ENCODE data around the gene VWA8. TPM values are rescaled to one million over a fixed set of nuclear protein-coding genes. Genes with fewer than 3 reads are reported as not detected.

VWA8 gene
- total RNA-seq, 2 experiments from 2014 or later = 15.7 to 16.9 TPM

GRCh38 chr13:41709511-41709910 is 251.4 kb downstream of the VWA8 start:
- H3K4me1 Mint-ChIP-seq (ENCODE audit: low read depth) = no peaks in the 10 kb centered on the region
- DNase-seq = no peak
- CTCF ChIA-PET = interaction anchor here (1.1 kb wide), 1 partner anchor 41 kb away, joined by 3 read pairs; no protein-coding TSS in a partner anchor
- H3K4me3 Mint-ChIP-seq = no peak overlapping the region
- POLR2A ChIA-PET = no interaction called here
- no peaks in the 10 kb centered on the region for H3K36me3 Mint-ChIP-seq (ENCODE audit: low read depth)
- no peak for ATAC-seq
- H3K27ac Mint-ChIP-seq = no peak overlapping the region
- H3K27me3 Mint-ChIP-seq (ENCODE audit: low read depth) = no peaks in the 10 kb centered on the region
- no peaks in the 10 kb centered on the region for H3K9me3 Mint-ChIP-seq (ENCODE audit: insufficient read depth)

GRCh38 chr13:41708713-41709112 is 252.2 kb downstream of the VWA8 start:
- CTCF ChIA-PET = no interaction called here
- H3K9me3 Mint-ChIP-seq (ENCODE audit: insufficient read depth) = no peaks in the 10 kb centered on the region
- no peak overlapping the region for H3K4me3 Mint-ChIP-seq
- ATAC-seq (no peak), DNase-seq (no peak)
- POLR2A ChIA-PET = no interaction called here
- no peaks in the 10 kb centered on the region for H3K4me1 Mint-ChIP-seq (ENCODE audit: low read depth)
- H3K27me3 Mint-ChIP-seq (ENCODE audit: low read depth) = no peaks in the 10 kb centered on the region
- no peak overlapping the region for H3K27ac Mint-ChIP-seq
- no peaks in the 10 kb centered on the region for H3K36me3 Mint-ChIP-seq (ENCODE audit: low read depth)

GRCh38 chr13:41707194-41707821 is 253.6 kb downstream of the VWA8 start:
- Mint-ChIP-seq H3K9me3 (ENCODE audit: insufficient read depth) (no peaks in the 10 kb centered on the region), H3K4me3 (no peak overlapping the region), H3K4me1 (ENCODE audit: low read depth) (no peaks in the 10 kb centered on the region), H3K27me3 (ENCODE audit: low read depth) (no peaks in the 10 kb centered on the region), H3K36me3 (ENCODE audit: low read depth) (no peaks in the 10 kb centered on the region), H3K27ac (no peak overlapping the region)
- ATAC-seq (no peak), DNase-seq (no peak)
- CTCF ChIA-PET = no interaction called here
- POLR2A ChIA-PET = no interaction called here

GRCh38 chr13:41706152-41706551 is 254.8 kb downstream of the VWA8 start:
- no peaks in the 10 kb centered on the region for H3K36me3 Mint-ChIP-seq (ENCODE audit: low read depth)
- no peak overlapping the region for H3K4me3 Mint-ChIP-seq
- H3K9me3 Mint-ChIP-seq (ENCODE audit: insufficient read depth) = no peaks in the 10 kb centered on the region
- H3K27ac Mint-ChIP-seq = no peak overlapping the region
- no peak for DNase-seq
- CTCF ChIA-PET = no interaction called here
- POLR2A ChIA-PET = no interaction called here
- H3K27me3 Mint-ChIP-seq (ENCODE audit: low read depth) = no peaks in the 10 kb centered on the region
- H3K4me1 Mint-ChIP-seq (ENCODE audit: low read depth) = no peaks in the 10 kb centered on the region
- no peak for ATAC-seq

- CTCF ChIA-PET = no interaction called here
- Mint-ChIP-seq H3K4me3 (no peak overlapping the region), H3K27ac (no peak overlapping the region), H3K9me3 (ENCODE audit: insufficient read depth) (no peaks in the 10 kb centered on the region), H3K36me3 (ENCODE audit: low read depth) (peaks cover 5% of the 10 kb centered on the region), H3K27me3 (ENCODE audit: low read depth) (no peaks in the 10 kb centered on the region), H3K4me1 (ENCODE audit: low read depth) (no peaks in the 10 kb centered on the region)
- DNase-seq (no peak), ATAC-seq (no peak)
- POLR2A ChIA-PET = no interaction called here
Measured at GRCh38 chr13:41702540-41702939, 258.4 kb downstream of the VWA8 start.

GRCh38 chr13:41701676-41702075 is 259.2 kb downstream of the VWA8 start:
- POLR2A ChIA-PET = no interaction called here
- CTCF ChIA-PET = no interaction called here
- Mint-ChIP-seq H3K36me3 (ENCODE audit: low read depth) (peaks cover 7% of the 10 kb centered on the region), H3K27ac (no peak overlapping the region), H3K9me3 (ENCODE audit: insufficient read depth) (no peaks in the 10 kb centered on the region), H3K27me3 (ENCODE audit: low read depth) (no peaks in the 10 kb centered on the region), H3K4me3 (no peak overlapping the region), H3K4me1 (ENCODE audit: low read depth) (no peaks in the 10 kb centered on the region)
- DNase-seq = no peak
- ATAC-seq = no peak

GRCh38 chr13:41700790-41701310 is 260.1 kb downstream of the VWA8 start:
- no peaks in the 10 kb centered on the region for H3K9me3 Mint-ChIP-seq (ENCODE audit: insufficient read depth)
- DNase-seq = no peak
- POLR2A ChIA-PET = no interaction called here
- no peak overlapping the region for H3K4me3 Mint-ChIP-seq
- H3K4me1 Mint-ChIP-seq (ENCODE audit: low read depth) = no peaks in the 10 kb centered on the region
- ATAC-seq = no peak
- no peaks in the 10 kb centered on the region for H3K27me3 Mint-ChIP-seq (ENCODE audit: low read depth)
- CTCF ChIA-PET = no interaction called here
- peaks cover 7% of the 10 kb centered on the region for H3K36me3 Mint-ChIP-seq (ENCODE audit: low read depth)
- no peak overlapping the region for H3K27ac Mint-ChIP-seq

- ChIA-PET CTCF (no interaction called here), POLR2A (no interaction called here)
- Mint-ChIP-seq H3K27ac (no peak overlapping the region), H3K27me3 (ENCODE audit: low read depth) (no peaks in the 10 kb centered on the region), H3K4me1 (ENCODE audit: low read depth) (no peaks in the 10 kb centered on the region), H3K9me3 (ENCODE audit: insufficient read depth) (no peaks in the 10 kb centered on the region), H3K4me3 (no peak overlapping the region), H3K36me3 (ENCODE audit: low read depth) (peaks cover 7% of the 10 kb centered on the region)
- DNase-seq (no peak), ATAC-seq (no peak)
Measured at GRCh38 chr13:41699759-41700158, 261.1 kb downstream of the VWA8 start.

GRCh38 chr13:41697578-41697977 is 263.3 kb downstream of the VWA8 start:
- peaks cover 8% of the 10 kb centered on the region for H3K36me3 Mint-ChIP-seq (ENCODE audit: low read depth)
- no peak for ATAC-seq
- CTCF ChIA-PET = no interaction called here
- DNase-seq = no peak
- no peaks in the 10 kb centered on the region for H3K9me3 Mint-ChIP-seq (ENCODE audit: insufficient read depth)
- H3K4me3 Mint-ChIP-seq = no peak overlapping the region
- no peaks in the 10 kb centered on the region for H3K27me3 Mint-ChIP-seq (ENCODE audit: low read depth)
- POLR2A ChIA-PET = no interaction called here
- no peak overlapping the region for H3K27ac Mint-ChIP-seq
- no peaks in the 10 kb centered on the region for H3K4me1 Mint-ChIP-seq (ENCODE audit: low read depth)

- POLR2A ChIA-PET = no interaction called here
- H3K4me3 Mint-ChIP-seq = no peak overlapping the region
- H3K27me3 Mint-ChIP-seq (ENCODE audit: low read depth) = no peaks in the 10 kb centered on the region
- H3K27ac Mint-ChIP-seq = no peak overlapping the region
- H3K36me3 Mint-ChIP-seq (ENCODE audit: low read depth) = peaks cover 8% of the 10 kb centered on the region
- H3K4me1 Mint-ChIP-seq (ENCODE audit: low read depth) = no peaks in the 10 kb centered on the region
- ATAC-seq (no peak), DNase-seq (no peak)
- CTCF ChIA-PET = no interaction called here
- no peaks in the 10 kb centered on the region for H3K9me3 Mint-ChIP-seq (ENCODE audit: insufficient read depth)
Measured at GRCh38 chr13:41696163-41697003, 264.5 kb downstream of the VWA8 start.

- Mint-ChIP-seq H3K36me3 (ENCODE audit: low read depth) (peaks cover 12% of the 10 kb centered on the region), H3K27ac (no peak overlapping the region), H3K27me3 (ENCODE audit: low read depth) (no peaks in the 10 kb centered on the region), H3K4me1 (ENCODE audit: low read depth) (no peaks in the 10 kb centered on the region), H3K4me3 (no peak overlapping the region), H3K9me3 (ENCODE audit: insufficient read depth) (no peaks in the 10 kb centered on the region)
- ATAC-seq (no peak), DNase-seq (no peak)
- ChIA-PET POLR2A (no interaction called here), CTCF (interaction anchor here (2.0 kb wide), 1 partner anchor 26 kb away, joined by 6 read pairs; no protein-coding TSS in a partner anchor)
Measured at GRCh38 chr13:41694545-41695301, 266.2 kb downstream of the VWA8 start.

- no peak overlapping the region for H3K27ac Mint-ChIP-seq
- ChIA-PET CTCF (interaction anchor here (2.0 kb wide), 1 partner anchor 25 kb away, joined by 6 read pairs; no protein-coding TSS in a partner anchor), POLR2A (no interaction called here)
- no peaks in the 10 kb centered on the region for H3K27me3 Mint-ChIP-seq (ENCODE audit: low read depth)
- no peaks in the 10 kb centered on the region for H3K4me1 Mint-ChIP-seq (ENCODE audit: low read depth)
- H3K9me3 Mint-ChIP-seq (ENCODE audit: insufficient read depth) = no peaks in the 10 kb centered on the region
- DNase-seq = no peak
- peaks cover 14% of the 10 kb centered on the region for H3K36me3 Mint-ChIP-seq (ENCODE audit: low read depth)
- ATAC-seq = no peak
- no peak overlapping the region for H3K4me3 Mint-ChIP-seq
Measured at GRCh38 chr13:41693434-41693833, 267.5 kb downstream of the VWA8 start.

Measured in activated CD8-positive, alpha-beta T cell treated with anti-CD3 and anti-CD28 coated beads, Interleukin-2, amount 10 ng/mL, durations not matched to agents 7 days and 5 days (primary cell).